ENCODE data around the gene RNASE8. TPM values are rescaled to one million over a fixed set of nuclear protein-coding genes. Genes with fewer than 3 reads are reported as not detected.

RNASE8 gene
- total RNA-seq, 1 experiment from 2014 or later, result not detected

Other genes starting within 250 kb of the RNASE8 start
- not detected in 2 replicates for gene RNASE3, start 166.4 kb upstream of the RNASE8 start, total RNA-seq (2014; rRNA removed; shearing (Covaris generic))
- gene RNASE2, start 102.3 kb upstream of the RNASE8 start, total RNA-seq (2014; rRNA removed; shearing (Covaris generic)), result not detected in 2 replicates
- 37.8 and 73.1 TPM in 2 replicates for gene METTL17, start 67.8 kb upstream of the RNASE8 start, total RNA-seq (2014; rRNA removed; shearing (Covaris generic))
- not detected in 2 replicates for gene SLC39A2, start 58.5 kb upstream of the RNASE8 start, total RNA-seq (2014; rRNA removed; shearing (Covaris generic))
- gene NDRG2, start 32.8 kb upstream of the RNASE8 start, total RNA-seq (2014; rRNA removed; shearing (Covaris generic)), result 0.08 TPM in 1 of 2 replicates, not detected in the other
- not detected in 2 replicates for gene TPPP2, start 27.6 kb upstream of the RNASE8 start, total RNA-seq (2014; rRNA removed; shearing (Covaris generic))
- not detected in 2 replicates for gene RNASE13, start 23.0 kb upstream of the RNASE8 start, total RNA-seq (2014; rRNA removed; shearing (Covaris generic))
- gene RNASE7, start 15.5 kb upstream of the RNASE8 start, total RNA-seq (2014; rRNA removed; shearing (Covaris generic)), result not detected in 2 replicates
- 38.7 and 42.2 TPM in 2 replicates for gene ARHGEF40, start 12.5 kb downstream of the RNASE8 start, total RNA-seq (2014; rRNA removed; shearing (Covaris generic))
- 3.2 and 16.8 TPM in 2 replicates for gene ZNF219, start 40.8 kb downstream of the RNASE8 start, total RNA-seq (2014; rRNA removed; shearing (Covaris generic))
- gene TMEM253, start 43.2 kb downstream of the RNASE8 start, total RNA-seq (2014; rRNA removed; shearing (Covaris generic)), result not detected in 2 replicates
- not detected in 2 replicates for gene OR5AU1, start 98.2 kb downstream of the RNASE8 start, total RNA-seq (2014; rRNA removed; shearing (Covaris generic))
- gene HNRNPC, start 211.6 kb downstream of the RNASE8 start, total RNA-seq (2014; rRNA removed; shearing (Covaris generic)), result 1,058 and 1,156 TPM in 2 replicates
- not detected in 2 replicates for gene RPGRIP1, start 222.3 kb downstream of the RNASE8 start, total RNA-seq (2014; rRNA removed; shearing (Covaris generic))